SU-DHL-6 (cell line): ENCODE measurements around the gene EXOC6B.

Source experiments
- H2AFZ ChIP-seq: fragments of 200-600 bp; sonication (generic); 2 replicates; pipeline ENCODE4 v1.6.1; 2014; ENCODE audit warnings: low read depth, mild to moderate bottlenecking, moderate library complexity, mixed read lengths, antibody characterized with exemption, low read length; ENCODE audit not compliant: severe bottlenecking
- H3F3A ChIP-seq: fragments of 200-600 bp; shearing (Covaris generic); 2 replicates; pipeline ENCODE4 v1.6.0; 2016; ENCODE audit warnings: antibody characterized with exemption, mild to moderate bottlenecking; ENCODE audit not compliant: insufficient read depth
- H3K27ac ChIP-seq: fragments of 200-600 bp; sonication (generic); 2 replicates; pipeline ENCODE4 v1.5.1; 2016; ENCODE audit warnings: low read depth, mild to moderate bottlenecking, low read length, moderate library complexity, mixed read lengths
- H3K27me3 ChIP-seq: fragments of 200-600 bp; sonication (generic), shearing (Covaris generic); 2 replicates; pipeline ENCODE4 v1.6.0; 2014; ENCODE audit warnings: mild to moderate bottlenecking, low read length
- H3K36me3 ChIP-seq: fragments of 200-600 bp; sonication (generic); 2 replicates; pipeline ENCODE4 v1.6.1; 2014; ENCODE audit warnings: mild to moderate bottlenecking, low read length, mixed read lengths
- H3K4me2 ChIP-seq: fragments of 300-600, 200-600 bp; shearing (Covaris generic), sonication (generic); 2 replicates; pipeline ENCODE4 v1.6.0; 2014; ENCODE audit warnings: low read length, low read depth, mild to moderate bottlenecking; ENCODE audit not compliant: poor library complexity, severe bottlenecking
- H3K4me3 ChIP-seq: fragments of 200-600 bp; sonication (generic); 2 replicates; pipeline ENCODE4 v1.5.1; 2014; ENCODE audit warnings: antibody characterized with exemption, low read length, mild to moderate bottlenecking, mixed read lengths; ENCODE audit not compliant: insufficient read depth, poor library complexity, severe bottlenecking
- H3K79me2 ChIP-seq: fragments of 200-600 bp; sonication (generic); 2 replicates; pipeline ENCODE4 v1.6.1; 2014; ENCODE audit warnings: mild to moderate bottlenecking, low read length, moderate library complexity; ENCODE audit not compliant: insufficient read depth
- H3K9ac ChIP-seq: fragments of 200-600 bp; sonication (generic); 2 replicates; pipeline ENCODE4 v1.7.0; 2014; ENCODE audit warnings: mild to moderate bottlenecking, low read length
- H3K9me2 ChIP-seq: fragments of 200-600 bp; sonication (generic); replicated peaks from 2 replicates; pipeline ENCODE4 v1.6.1; 2014; ENCODE audit warnings: low read length; ENCODE audit not compliant: insufficient read depth
- H3K9me3 ChIP-seq: fragments of 200-600 bp; sonication (generic); 2 replicates; pipeline ENCODE4 v1.6.1; 2014; ENCODE audit warnings: low read length, mixed read lengths; ENCODE audit not compliant: insufficient read depth
- H4K20me1 ChIP-seq: fragments of 200-600 bp; sonication (generic); 2 replicates; pipeline ENCODE4 v1.6.1; 2014; ENCODE audit warnings: low read depth, mild to moderate bottlenecking, antibody characterized with exemption, low read length, moderate library complexity, mixed read lengths
- EZH2phosphoT487 ChIP-seq: fragments of 200-600 bp; sonication (generic), shearing (Covaris generic); conservative IDR thresholded peaks from 2 replicates; pipeline ENCODE4 v1.6.1; 2018; ENCODE audit warnings: mild to moderate bottlenecking, antibody characterized with exemption, low read length, moderate library complexity, mixed read lengths
- TF ChIP-seq, protein P1 (sequence below): fragments of 200-600 bp; sonication (generic); IDR thresholded peaks from one replicate; pipeline ENCODE4 v1.5.1; 2017; ENCODE audit warnings: antibody characterized with exemption, mild to moderate bottlenecking, low read length, moderate library complexity; ENCODE audit not compliant: insufficient read depth, poor library complexity, severe bottlenecking

Gene EXOC6B

DNA sequence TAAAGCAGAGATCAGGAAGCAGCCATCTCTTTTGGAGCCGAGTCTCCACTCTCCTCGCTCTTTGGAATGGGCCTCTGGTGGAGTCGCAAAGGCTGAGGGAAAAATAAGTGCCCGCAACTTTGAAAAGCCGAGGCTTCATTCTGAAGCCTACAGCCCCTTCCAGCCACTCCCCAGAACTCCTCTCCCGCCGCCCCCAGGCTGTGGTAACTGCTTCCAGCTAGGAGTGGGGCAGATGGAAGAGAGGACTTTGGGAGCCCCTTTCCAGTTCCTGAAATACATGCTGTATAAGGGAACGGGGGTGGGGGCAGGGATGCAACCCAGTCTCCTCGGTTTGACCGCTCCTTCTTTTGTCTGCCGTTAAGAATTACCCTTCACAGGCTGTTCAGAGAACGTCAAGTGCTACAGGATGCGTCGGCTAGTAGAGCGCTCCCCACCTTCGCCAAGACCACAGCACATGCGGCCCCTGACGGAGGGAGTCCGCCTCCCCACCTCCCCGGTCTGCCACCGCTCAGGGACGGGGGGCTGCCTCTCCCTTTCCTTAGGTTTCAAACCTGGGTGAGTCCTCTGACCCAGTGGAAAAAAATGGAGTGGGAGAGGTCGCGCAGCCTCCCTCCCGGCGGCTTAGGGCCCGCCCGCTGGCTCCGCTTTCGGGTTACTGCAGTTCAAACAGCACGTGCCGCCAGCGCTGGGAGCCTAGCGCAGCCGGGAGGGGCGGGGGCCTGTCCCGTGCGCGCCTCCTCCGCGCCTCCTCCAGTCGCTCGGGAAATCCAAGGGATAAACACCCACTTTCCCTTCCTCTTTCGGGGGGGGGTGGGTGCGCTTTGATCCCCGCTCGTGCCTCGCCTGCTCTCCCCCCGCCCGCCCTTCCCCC lies 683.0 kb downstream of the EXOC6B start:
- Histone ChIP-seq H3F3A (no peaks in the 10 kb centered on the region), H3K4me2 (no peak overlapping the region), H3K36me3 (no peaks in the 10 kb centered on the region), H3K79me2 (no peaks in the 10 kb centered on the region), H3K27ac (no peak overlapping the region), H3K9me3 (no peaks in the 10 kb centered on the region), H3K4me3 (no peak overlapping the region), H3K9me2 (no peaks in the 10 kb centered on the region), H3K27me3 (no peaks in the 10 kb centered on the region), H3K9ac (no peak overlapping the region), H2AFZ (no peak overlapping the region), H4K20me1 (no peaks in the 10 kb centered on the region)
- TF ChIP-seq, protein P1, sequence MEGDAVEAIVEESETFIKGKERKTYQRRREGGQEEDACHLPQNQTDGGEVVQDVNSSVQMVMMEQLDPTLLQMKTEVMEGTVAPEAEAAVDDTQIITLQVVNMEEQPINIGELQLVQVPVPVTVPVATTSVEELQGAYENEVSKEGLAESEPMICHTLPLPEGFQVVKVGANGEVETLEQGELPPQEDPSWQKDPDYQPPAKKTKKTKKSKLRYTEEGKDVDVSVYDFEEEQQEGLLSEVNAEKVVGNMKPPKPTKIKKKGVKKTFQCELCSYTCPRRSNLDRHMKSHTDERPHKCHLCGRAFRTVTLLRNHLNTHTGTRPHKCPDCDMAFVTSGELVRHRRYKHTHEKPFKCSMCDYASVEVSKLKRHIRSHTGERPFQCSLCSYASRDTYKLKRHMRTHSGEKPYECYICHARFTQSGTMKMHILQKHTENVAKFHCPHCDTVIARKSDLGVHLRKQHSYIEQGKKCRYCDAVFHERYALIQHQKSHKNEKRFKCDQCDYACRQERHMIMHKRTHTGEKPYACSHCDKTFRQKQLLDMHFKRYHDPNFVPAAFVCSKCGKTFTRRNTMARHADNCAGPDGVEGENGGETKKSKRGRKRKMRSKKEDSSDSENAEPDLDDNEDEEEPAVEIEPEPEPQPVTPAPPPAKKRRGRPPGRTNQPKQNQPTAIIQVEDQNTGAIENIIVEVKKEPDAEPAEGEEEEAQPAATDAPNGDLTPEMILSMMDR, result no peak
- no peak for TF ChIP-seq EZH2phosphoT487

DNA sequence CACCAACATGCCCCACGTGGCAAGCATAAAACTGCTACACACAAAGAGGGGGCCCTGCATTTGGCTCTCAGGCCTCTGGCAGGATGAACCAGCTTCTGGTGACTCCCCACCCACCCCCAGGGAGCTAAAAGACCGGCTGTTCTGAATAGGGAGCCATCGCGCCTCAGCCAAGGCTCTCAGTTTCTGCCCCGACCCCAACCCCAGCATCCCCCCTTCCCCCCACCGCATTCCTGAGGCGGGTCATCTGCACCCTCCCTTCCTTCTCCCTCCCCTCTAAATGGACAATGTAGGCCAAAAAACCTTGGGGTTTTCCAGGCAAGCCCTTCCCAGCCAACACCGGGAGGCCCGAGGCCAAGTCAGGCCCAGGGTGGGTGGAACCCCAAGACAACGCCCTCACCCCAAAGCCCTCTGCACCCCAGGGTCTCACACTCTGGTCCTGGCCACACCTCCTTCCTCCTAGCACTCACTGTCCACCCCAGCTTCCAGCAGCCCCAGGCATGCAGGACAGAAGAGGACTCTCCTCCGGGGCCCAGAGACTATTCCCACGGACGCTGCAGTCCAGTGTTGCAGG lies 683.9 kb downstream of the EXOC6B start:
- H3K9me2 ChIP-seq, result no peaks in the 10 kb centered on the region
- H4K20me1 ChIP-seq, result no peaks in the 10 kb centered on the region
- no peak overlapping the region for H3K4me2 ChIP-seq
- no peak overlapping the region for H3K27ac ChIP-seq
- no peaks in the 10 kb centered on the region for H3K9me3 ChIP-seq
- no peaks in the 10 kb centered on the region for H3K36me3 ChIP-seq
- H2AFZ ChIP-seq, result no peak overlapping the region
- no peak overlapping the region for H3K9ac ChIP-seq
- no peaks in the 10 kb centered on the region for H3F3A ChIP-seq
- no peak overlapping the region for H3K4me3 ChIP-seq
- TF ChIP-seq EZH2phosphoT487, result no peak
- TF ChIP-seq, protein P1, result no peak
- H3K79me2 ChIP-seq, result no peaks in the 10 kb centered on the region
- no peaks in the 10 kb centered on the region for H3K27me3 ChIP-seq

- no peak overlapping the region for H3K9ac ChIP-seq
- no peaks in the 10 kb centered on the region for H3K36me3 ChIP-seq
- TF ChIP-seq EZH2phosphoT487, result no peak
- TF ChIP-seq, protein P1, result no peak
- H3K27me3 ChIP-seq, result no peaks in the 10 kb centered on the region
- H3K9me2 ChIP-seq, result no peaks in the 10 kb centered on the region
- no peak overlapping the region for H3K27ac ChIP-seq
- H3F3A ChIP-seq, result no peaks in the 10 kb centered on the region
- no peaks in the 10 kb centered on the region for H4K20me1 ChIP-seq
- H3K9me3 ChIP-seq, result no peaks in the 10 kb centered on the region
- no peak overlapping the region for H3K4me2 ChIP-seq
- no peaks in the 10 kb centered on the region for H3K79me2 ChIP-seq
- no peak overlapping the region for H3K4me3 ChIP-seq
- H2AFZ ChIP-seq, result no peak overlapping the region
Observed at GRCh38 chr2:72141032-72141645, 684.7 kb downstream of the EXOC6B start.
